Adrenal gland (tissue), 12 donors: ENCODE results near the gene FTSJ3. TPM values are rescaled to one million over a fixed set of nuclear protein-coding genes. Genes with fewer than 3 reads are reported as not detected.

Experiments used
- DNase-seq, 7 donors: peaks; one replicate each; pipeline ENCODE4 v3.0.0-alpha.2; 2019 to 2020
- H3K27ac ChIP-seq, 5 donors: fragments of 200-600 bp; sonication (generic) in 4 of 5; 1 replicate in 3 of 5; 2 replicates in 2 of 5; pipeline versions ENCODE4 v1.5.1 to v1.8.0; 2016 to 2020; ENCODE audit warnings: mild to moderate bottlenecking in 1 of 5
- H3K27me3 ChIP-seq: fragments of 200-600 bp; 2 replicates; pipeline ENCODE4 v1.8.0; 2021
- H3K36me3 ChIP-seq, 2 donors: fragments of 200-600 bp; replicated peaks in 1 of 2; 1 replicate in 1 of 2; 2 replicates in 1 of 2; pipeline versions ENCODE4 v1.5.1 to v1.8.0; 2018 to 2022
- H3K4me1 ChIP-seq, 2 donors: fragments of 200-600 bp; replicated peaks in 1 of 2; 1 replicate in 1 of 2; 2 replicates in 1 of 2; pipeline versions ENCODE4 v1.5.1 to v1.8.0; 2018 to 2021
- H3K4me3 ChIP-seq, 4 donors: fragments of 200-600 bp; sonication (generic) in 3 of 4; one replicate each; pipeline ENCODE4 v1.5.1; 2016 to 2018
- H3K9me3 ChIP-seq, 3 donors: fragments of 200-600 bp; sonication (generic) in 1 of 3; replicated peaks in 1 of 3; 1 replicate in 2 of 3; 2 replicates in 1 of 3; pipeline versions ENCODE4 v1.5.1 to v1.8.0; 2016 to 2021
- CTCF ChIP-seq, 6 experiments: fragments of 450-650 bp in 4 of 6; fragments of 200-600 bp in 2 of 6; sonication (generic) in 1 of 6; IDR thresholded peaks; 1 replicate in 5 of 6; 2 replicates in 1 of 6; pipeline versions ENCODE4 v1.5.1 to v1.8.0; 2016 to 2021; ENCODE audit warnings: antibody characterized with exemption in 6 of 6, mild to moderate bottlenecking in 2 of 6, moderate library complexity in 1 of 6
- POLR2A ChIP-seq, 2 donors: fragments of 450-650 bp; IDR thresholded peaks; one replicate each; pipeline ENCODE4 v1.6.1; 2017; ENCODE audit warnings: antibody characterized with exemption in 2 of 2, mild to moderate bottlenecking in 2 of 2, moderate library complexity in 1 of 2
- WGBS, 4 donors: extraction: QIAGEN DNeasy Blood & Tissue Kit in 2 of 4; methylation state at CpG; one replicate each; pipeline versions ENCODE4 v1.1.5 to v1.1.7; 2013 to 2017; 5-methylcytosine and 5-hydroxymethylcytosine counted together
- intact Hi-C, 2 donors: fragments of 100-400 bp; cut with DNase I; formaldehyde crosslinking; loops; one replicate each; pipeline versions ENCODE4 v1.14.1 to v1.15.0; 2022 to 2023
- polyA plus RNA-seq, 3 donors: library from polyadenylated mRNA; stranded (reverse); fragments of 200-250 nt in 2 of 3; fragments of 350-450 nt in 1 of 3; fragmentation: Illumina TruSeq in 1 of 3; extraction: RNeasy Lipid Tissue Mini Kit (QIAGEN cat#74804) in 1 of 3; gene quantifications; one replicate each; pipeline ENCODE4 v1.2.3, GENCODE V29; 2013 to 2014
- total RNA-seq, 9 donors: library from RNA; depleted of rRNA in 4 of 9; stranded (reverse); fragments of >200 nt in 4 of 9; fragments of 120-200 nt in 1 of 9; fragmentation: NEBNext Ultra II Directional in 1 of 9; extraction: Animal tissue kit (Norgen Biotek cat#: 25700) in 1 of 9; gene quantifications; one replicate each; pipeline versions ENCODE4 v1.1.0 to v1.2.4, GENCODE V29; 2013 to 2023
- donor health status: healthy with polysubstance abuse.
- donor health status: Bipolar disorder and iron deficiency.
- donor health status: DM: yes; HTN: yes; CAD: no.
- donor health status: DM: no; HTN: no; CAD: no.
- donor health status: DM: no; HTN: no; CAD: no.
- donor health status: DM: yes; HTN: yes; CAD: no.

FTSJ3 gene
- total and polyA plus RNA-seq, 12 donors = 19.4 to 56.1 (median 43.2) TPM

DNA sequence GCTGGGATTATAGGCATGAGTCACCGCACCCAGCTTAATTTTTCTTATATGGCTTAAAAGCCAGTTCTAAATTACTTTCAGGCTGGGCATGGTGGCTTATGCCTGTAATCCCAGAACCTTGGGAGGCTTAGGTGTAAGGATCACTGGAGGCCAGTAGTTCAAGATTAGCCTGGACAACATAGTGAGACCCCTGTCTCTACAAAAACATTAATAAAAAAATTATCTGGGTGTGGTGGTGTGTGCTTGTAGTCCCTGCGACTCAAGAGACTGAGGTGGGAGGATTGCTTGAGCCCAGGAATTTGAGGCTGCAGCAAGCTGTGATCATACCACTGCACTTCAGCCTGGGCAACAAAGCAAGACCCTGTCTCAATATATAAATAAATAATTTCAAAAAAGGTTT is 25.8 kb upstream of the FTSJ3 start:
- DNase-seq = no peak
- no peak for TF ChIP-seq CTCF (IDR thresholded peaks at IDR 0.05)
- no peak for TF ChIP-seq POLR2A (IDR thresholded peaks at IDR 0.05)
- Histone ChIP-seq H3K4me3 (no peak overlapping the region), H3K9me3 (no peaks in the 10 kb centered on the region), H3K27me3 (no peaks in the 10 kb centered on the region), H3K36me3 (no peaks in the 10 kb centered on the region), H3K4me1 (no peaks in the 10 kb centered on the region), H3K27ac (no peak overlapping the region)
- intact Hi-C loops = no loop called here
- WGBS, 4 donors = 89 to 94% (median 92%) methylated on average over 2 of the region's 2 CpGs

DNA sequence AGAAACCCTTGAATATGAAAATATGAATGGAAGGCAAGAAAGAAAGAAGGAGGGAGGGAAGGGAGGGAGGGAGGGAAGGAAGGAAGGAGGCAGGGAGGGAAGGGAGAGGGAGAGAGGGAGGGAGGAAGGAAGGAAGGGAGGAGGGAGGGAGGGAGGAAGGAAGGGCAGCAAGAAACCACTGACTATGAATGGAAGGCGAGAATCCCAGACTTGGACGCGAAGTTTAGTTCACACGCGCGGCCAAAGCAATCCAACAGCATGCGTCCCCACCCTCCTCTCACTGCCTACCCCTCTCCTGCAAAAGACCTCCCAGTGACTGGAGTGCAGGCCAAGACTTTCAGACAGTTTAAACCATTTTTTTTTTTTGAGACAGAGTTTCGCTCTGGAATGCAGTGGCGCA is 22.9 kb upstream of the FTSJ3 start:
- Histone ChIP-seq H3K27me3 (no peaks in the 10 kb centered on the region), H3K36me3 (no peaks in the 10 kb centered on the region), H3K9me3 (no peaks in the 10 kb centered on the region), H3K4me3 (no peak overlapping the region), H3K27ac (no peak overlapping the region), H3K4me1 (no peaks in the 10 kb centered on the region)
- no peak for TF ChIP-seq CTCF (IDR thresholded peaks at IDR 0.05)
- TF ChIP-seq POLR2A (IDR thresholded peaks at IDR 0.05) = no peak
- WGBS, 4 donors = 87 to 96% (median 89%) methylated on average over 9 of the region's 9 CpGs
- DNase-seq = no peak
- intact Hi-C loops = no loop called here

DNA sequence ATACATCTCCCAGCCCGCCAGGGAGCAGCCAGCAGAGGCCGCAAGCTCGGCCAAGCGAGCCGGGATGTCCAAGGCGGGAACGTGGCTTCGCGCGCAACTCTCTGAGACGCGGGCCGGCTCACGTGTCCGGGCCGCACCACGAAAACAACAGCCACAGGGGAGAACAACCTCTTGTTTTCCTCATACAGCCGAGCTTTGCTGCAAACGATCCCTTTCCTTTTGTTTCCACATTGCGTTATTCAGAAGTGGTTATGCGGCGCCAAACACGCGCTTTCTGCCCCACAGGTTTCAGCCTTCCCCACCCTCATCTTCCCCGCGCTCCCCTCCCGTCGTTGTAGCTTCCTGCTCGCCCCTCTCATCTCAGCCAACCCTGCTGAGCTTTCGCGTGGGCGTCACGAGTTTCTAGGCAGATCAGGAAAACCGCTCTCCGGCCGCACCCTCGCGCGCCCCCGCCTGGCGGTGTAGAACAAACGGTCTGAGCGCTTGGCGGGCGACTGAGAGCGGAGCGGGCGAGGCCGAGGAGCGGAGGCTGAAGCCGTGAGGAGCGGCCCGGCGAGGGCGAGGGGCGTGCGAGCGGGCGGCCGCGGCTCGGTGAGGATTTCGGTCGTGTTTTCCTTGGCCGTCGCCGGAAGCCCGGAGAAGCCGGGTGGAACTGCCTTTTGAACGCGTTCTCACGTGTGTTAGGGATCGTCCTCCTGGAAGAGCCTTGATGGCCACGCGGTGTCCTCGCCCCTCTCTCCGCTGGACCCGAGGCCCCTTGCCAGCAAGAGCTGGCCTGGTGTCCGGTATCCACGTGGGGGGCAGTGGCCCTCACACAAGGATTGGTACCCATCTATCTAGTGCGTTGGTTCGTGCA is 21.6 kb upstream of the FTSJ3 start:
- DNase-seq = peak; percentile 88 to 97 (median 94)
- no peaks in the 10 kb centered on the region for H3K36me3 ChIP-seq
- H3K27me3 ChIP-seq = no peaks in the 10 kb centered on the region
- intact Hi-C loops = no loop called here
- TF ChIP-seq POLR2A (IDR thresholded peaks at IDR 0.05) (no peak), CTCF (IDR thresholded peaks at IDR 0.05) (peak; percentile 54 to 84 (median 66))
- H3K4me1 ChIP-seq = peaks cover 2% of the 10 kb centered on the region in 2 donors
- H3K9me3 ChIP-seq = no peaks in the 10 kb centered on the region
- WGBS, 4 donors = 5 to 21% (median 13%) methylated on average over 36 to 82 of the region's 82 CpGs
- peak overlapping the region in 1 of 4 donors; percentile 24 for H3K4me3 ChIP-seq
- H3K27ac ChIP-seq = peak overlapping the region in 2 of 5 donors; percentile 24 to 59

DNA sequence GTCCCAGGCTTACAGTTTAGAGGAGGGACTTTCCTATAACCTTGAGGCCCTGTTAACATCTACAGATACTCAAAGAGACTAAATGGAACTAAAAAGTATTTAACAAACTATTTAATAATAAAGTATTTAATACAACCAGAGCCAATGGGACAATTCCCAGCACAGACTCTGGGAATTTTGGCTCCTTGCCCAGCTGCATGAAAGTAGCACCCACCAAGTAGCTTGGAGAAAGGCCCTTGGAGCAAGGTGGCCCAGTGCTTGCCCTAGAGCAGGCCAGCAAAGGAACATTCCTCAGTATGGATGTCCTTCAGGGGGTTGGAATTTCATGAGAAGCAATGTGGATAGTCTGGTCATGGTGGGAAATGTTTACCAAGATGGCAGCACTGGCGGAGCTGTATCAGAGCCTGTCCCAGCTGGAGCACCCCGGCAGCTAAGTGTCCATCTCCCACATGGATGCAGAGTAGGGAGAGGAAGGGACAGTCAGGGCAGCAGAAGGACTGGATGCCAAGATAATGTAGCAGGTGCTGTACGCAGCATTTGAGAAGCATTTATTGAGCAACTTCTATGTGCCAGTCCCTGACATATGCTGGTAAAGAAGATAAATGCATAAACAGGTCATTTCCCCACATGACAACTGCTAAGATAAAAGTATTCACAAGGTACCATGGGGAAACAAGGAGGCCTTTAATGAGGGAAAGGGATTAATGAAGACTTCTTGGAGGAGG is 20.2 kb upstream of the FTSJ3 start:
- intact Hi-C loops = no loop called here
- no peak overlapping the region for H3K27ac ChIP-seq
- no peaks in the 10 kb centered on the region for H3K27me3 ChIP-seq
- no peaks in the 10 kb centered on the region for H3K36me3 ChIP-seq
- DNase-seq = no peak
- WGBS, 4 donors = 67 to 96% (median 84%) methylated on average over 3 of the region's 3 CpGs
- H3K9me3 ChIP-seq = no peaks in the 10 kb centered on the region
- peaks cover 7 to 8% of the 10 kb centered on the region in 2 donors for H3K4me1 ChIP-seq
- no peak overlapping the region for H3K4me3 ChIP-seq
- TF ChIP-seq POLR2A (IDR thresholded peaks at IDR 0.05) (no peak), CTCF (IDR thresholded peaks at IDR 0.05) (no peak)
